ENCODE data around the gene FKBP4. TPM values are rescaled to one million over a fixed set of nuclear protein-coding genes. Genes with fewer than 3 reads are reported as not detected.

Gene FKBP4
- total RNA-seq, 1 donor from 2014 or later: 62.2 TPM

DNA sequence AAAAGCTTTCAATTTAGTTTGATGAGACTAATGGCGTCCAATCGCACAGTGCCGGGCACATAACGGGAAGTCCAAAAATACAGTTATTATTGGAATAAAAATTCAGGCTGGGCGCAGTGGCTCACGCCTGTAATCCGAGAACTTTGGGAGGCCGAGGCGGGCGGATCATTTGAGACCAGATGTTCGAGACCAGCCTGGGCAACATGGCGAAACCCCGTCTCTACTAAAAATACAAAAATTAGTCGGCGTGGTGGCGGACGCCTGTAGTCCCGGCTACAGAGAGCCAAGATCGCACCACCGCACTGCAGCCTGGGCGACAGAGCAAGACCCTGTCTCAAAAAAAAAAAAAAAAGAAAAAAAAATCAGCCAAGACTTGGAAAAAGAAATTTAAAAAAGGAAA lies 1.2 kb upstream of the FKBP4 start:
- peaks cover 15% of the 10 kb centered on the region for H3K36me3 ChIP-seq
- TF ChIP-seq, protein P1, sequence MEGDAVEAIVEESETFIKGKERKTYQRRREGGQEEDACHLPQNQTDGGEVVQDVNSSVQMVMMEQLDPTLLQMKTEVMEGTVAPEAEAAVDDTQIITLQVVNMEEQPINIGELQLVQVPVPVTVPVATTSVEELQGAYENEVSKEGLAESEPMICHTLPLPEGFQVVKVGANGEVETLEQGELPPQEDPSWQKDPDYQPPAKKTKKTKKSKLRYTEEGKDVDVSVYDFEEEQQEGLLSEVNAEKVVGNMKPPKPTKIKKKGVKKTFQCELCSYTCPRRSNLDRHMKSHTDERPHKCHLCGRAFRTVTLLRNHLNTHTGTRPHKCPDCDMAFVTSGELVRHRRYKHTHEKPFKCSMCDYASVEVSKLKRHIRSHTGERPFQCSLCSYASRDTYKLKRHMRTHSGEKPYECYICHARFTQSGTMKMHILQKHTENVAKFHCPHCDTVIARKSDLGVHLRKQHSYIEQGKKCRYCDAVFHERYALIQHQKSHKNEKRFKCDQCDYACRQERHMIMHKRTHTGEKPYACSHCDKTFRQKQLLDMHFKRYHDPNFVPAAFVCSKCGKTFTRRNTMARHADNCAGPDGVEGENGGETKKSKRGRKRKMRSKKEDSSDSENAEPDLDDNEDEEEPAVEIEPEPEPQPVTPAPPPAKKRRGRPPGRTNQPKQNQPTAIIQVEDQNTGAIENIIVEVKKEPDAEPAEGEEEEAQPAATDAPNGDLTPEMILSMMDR (IDR thresholded peaks at IDR 0.05): no peak
- DNase-seq (no peak), ATAC-seq (no peak)
- H3K4me1 ChIP-seq: peaks cover 29% of the 10 kb centered on the region
- intact Hi-C loops (cut with DNase I): no loop called here
- H3K9me3 ChIP-seq: no peaks in the 10 kb centered on the region
- no peak overlapping the region for H3K4me3 ChIP-seq
- H3K27ac ChIP-seq: no peak overlapping the region
- H3K27me3 ChIP-seq (ENCODE audit: low read depth): no peaks in the 10 kb centered on the region

DNA sequence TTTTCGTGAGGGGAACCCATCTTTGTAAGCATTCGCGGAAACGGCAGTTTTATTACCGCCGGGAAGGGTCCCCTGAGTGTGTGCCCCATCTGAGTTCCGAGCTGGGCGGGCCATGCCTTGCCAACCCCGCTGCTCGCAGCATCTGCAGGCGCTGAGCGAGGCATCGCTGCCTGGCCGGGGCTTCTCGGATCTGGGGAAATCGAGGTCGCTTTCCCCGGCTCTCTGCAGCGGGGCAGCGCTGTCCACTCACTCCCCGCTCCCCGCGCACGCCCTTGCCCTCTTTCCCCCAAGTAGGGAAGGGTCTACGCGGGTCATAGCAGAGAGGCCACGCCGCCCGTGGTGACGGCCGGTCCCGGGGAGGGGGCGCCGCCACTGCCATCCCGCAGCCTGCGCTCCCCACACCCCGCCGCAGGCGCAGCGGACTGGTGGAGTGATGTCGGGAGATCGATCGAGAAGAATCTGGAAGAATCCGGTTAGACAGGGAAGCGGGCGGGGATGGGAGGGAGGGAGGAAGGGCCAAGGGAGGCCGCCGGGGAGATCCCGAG lies 507 bp upstream of the FKBP4 start:
- no peaks in the 10 kb centered on the region for H3K27me3 ChIP-seq (ENCODE audit: low read depth)
- peaks cover 22% of the 10 kb centered on the region for H3K36me3 ChIP-seq
- peak overlapping the region; percentile 46 for H3K27ac ChIP-seq
- intact Hi-C loops (cut with DNase I): no loop called here
- peaks cover 29% of the 10 kb centered on the region for H3K4me1 ChIP-seq
- no peaks in the 10 kb centered on the region for H3K9me3 ChIP-seq
- H3K4me3 ChIP-seq: peak overlapping the region; percentile 86
- DNase-seq: peak; percentile 54
- ATAC-seq: peak; percentile 24 to 44
- TF ChIP-seq, protein P1 (IDR thresholded peaks at IDR 0.05): no peak

DNA sequence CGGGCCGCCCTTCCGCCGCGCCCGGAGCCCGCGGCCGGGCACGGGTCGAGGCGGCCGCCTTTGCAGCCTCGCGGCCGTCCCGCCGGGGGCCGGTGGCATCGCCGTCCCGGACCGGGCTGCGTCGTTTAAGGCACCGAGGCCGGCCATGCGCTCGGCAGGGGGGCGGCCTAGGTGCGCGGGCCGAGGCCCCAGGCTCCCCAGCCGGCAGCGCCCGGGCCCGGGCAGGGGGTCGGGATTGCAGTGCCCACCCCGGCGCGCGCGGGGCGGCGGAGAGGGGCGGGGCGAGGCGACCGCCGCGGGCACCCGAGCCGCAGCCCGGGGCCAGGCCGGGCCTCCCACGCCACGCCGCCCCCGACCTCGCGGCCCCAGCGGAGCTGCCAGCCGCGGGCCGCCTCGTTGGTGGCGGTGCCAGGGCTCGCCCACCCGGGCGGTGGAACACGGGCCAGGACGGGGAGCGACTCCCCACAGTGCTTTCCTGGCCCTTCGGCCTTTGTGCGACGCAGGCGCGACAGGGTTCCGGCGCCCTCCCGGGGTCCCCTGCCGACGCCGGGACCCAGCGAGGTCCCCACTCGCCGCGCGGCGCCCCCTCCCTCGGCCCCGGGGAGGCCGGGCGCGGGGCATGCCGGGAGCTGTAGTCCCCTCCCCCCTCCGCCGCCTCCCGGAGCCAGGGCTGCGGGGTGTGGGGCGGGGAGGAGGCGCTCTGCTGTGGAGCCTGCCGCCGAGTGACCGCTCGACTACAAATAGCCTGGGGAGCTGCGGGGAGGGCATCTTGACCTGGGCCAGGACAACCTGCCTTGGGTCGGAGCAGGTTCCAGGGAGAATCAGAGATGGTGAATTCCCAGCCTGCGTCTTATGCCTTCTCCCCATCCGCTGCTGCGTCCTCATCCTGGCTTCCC lies 769 bp downstream of the FKBP4 start:
- peaks cover 29% of the 10 kb centered on the region for H3K4me1 ChIP-seq
- H3K27me3 ChIP-seq (ENCODE audit: low read depth): no peaks in the 10 kb centered on the region
- H3K27ac ChIP-seq: peak overlapping the region; percentile 76
- H3K4me3 ChIP-seq: peak overlapping the region; percentile 86
- peak; percentile 89 to 90 for ATAC-seq
- TF ChIP-seq, protein P1 (IDR thresholded peaks at IDR 0.05): no peak
- intact Hi-C loops (cut with DNase I): no loop called here
- H3K36me3 ChIP-seq: peaks cover 34% of the 10 kb centered on the region
- H3K9me3 ChIP-seq: no peaks in the 10 kb centered on the region
- peak; percentile 82 for DNase-seq

DNA sequence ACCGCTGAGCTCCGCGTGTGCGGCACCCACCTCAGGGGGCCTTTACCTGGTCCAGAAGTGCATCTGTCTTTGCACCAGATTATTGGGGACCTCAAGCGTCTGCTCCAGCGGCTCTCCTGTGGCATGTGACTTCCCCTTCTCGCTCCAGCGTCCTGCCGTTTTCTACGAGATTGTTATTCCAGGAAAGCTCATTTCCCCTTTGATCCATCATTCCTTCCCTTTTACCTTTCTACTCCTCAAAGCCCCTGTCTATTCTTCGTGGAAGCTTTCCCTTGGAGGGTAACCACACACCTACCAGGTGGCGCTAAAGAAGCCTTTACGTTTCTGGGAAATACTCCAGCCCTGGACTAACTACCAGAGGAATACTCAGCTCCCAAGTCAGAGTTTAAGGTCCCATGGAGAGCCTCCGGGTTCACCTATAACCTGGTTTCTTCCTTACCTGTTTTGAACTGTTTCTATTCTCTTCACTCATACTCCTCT lies 1.5 kb downstream of the FKBP4 start:
- H3K36me3 ChIP-seq: peaks cover 41% of the 10 kb centered on the region
- intact Hi-C loops (cut with DNase I): no loop called here
- ATAC-seq (no peak), DNase-seq (no peak)
- peak overlapping the region; percentile 86 for H3K4me3 ChIP-seq
- H3K9me3 ChIP-seq: no peaks in the 10 kb centered on the region
- H3K27me3 ChIP-seq (ENCODE audit: low read depth): no peaks in the 10 kb centered on the region
- H3K27ac ChIP-seq: peak overlapping the region; percentile 76
- peaks cover 29% of the 10 kb centered on the region for H3K4me1 ChIP-seq
- TF ChIP-seq, protein P1 (IDR thresholded peaks at IDR 0.05): no peak

DNA sequence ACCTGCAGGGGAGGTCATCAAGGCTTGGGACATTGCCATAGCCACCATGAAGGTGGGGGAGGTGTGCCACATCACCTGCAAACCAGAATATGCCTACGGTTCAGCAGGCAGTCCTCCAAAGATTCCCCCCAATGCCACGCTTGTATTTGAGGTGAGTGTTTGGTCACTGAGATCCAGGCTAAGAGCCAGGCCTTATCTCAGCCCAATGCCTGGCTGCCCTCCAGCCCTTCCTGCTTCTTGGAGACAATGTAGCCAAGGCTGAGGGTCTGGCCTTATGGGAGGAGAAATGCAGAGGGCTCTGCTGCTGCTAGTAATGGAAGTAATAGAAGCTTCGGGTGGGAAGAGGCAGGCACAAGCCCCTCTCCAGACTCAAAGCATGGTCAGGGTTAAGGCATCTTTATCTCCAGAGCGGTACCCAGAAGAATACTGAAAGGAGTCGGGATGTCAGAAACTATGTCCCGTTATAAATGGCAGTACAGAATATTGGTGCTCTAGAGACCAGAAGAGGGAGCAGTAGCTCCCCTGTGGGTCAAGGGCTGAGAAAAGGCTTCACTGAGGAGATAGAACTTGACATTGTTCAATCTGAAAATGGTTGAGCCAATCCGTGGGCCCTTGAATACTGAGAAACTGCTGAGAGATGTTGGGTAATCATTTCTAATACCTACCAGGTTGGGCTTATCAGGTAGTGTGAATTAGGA lies 3.1 kb downstream of the FKBP4 start:
- TF ChIP-seq, protein P1 (IDR thresholded peaks at IDR 0.05): no peak
- DNase-seq (no peak), ATAC-seq (no peak)
- H3K9me3 ChIP-seq: no peaks in the 10 kb centered on the region
- H3K27ac ChIP-seq: no peak overlapping the region
- no peaks in the 10 kb centered on the region for H3K27me3 ChIP-seq (ENCODE audit: low read depth)
- H3K36me3 ChIP-seq: peaks cover 58% of the 10 kb centered on the region
- intact Hi-C loops (cut with DNase I): no loop called here
- H3K4me1 ChIP-seq: peaks cover 29% of the 10 kb centered on the region
- H3K4me3 ChIP-seq: no peak overlapping the region

Measured in lower lobe of right lung (tissue), 2 donors.